Measurements from ENCODE around the gene XK.

GRCh38 chrX:37779857-37780256 is 94.3 kb downstream of the XK start, which contains the start of gene CYBB:
- TF ChIP-seq MAX (IDR thresholded peaks at IDR 0.05) (no peak), NFIC (IDR thresholded peaks at IDR 0.05) (no peak), TCF12 (IDR thresholded peaks at IDR 0.05; ENCODE audit: low read depth) (no peak), TAF1 (IDR thresholded peaks at IDR 0.05; ENCODE audit: low read depth) (no peak)

Measured in Ishikawa (cell line).